Myocyte (in vitro differentiated cells): ENCODE data around the gene MS4A15. TPM values are rescaled to one million over a fixed set of nuclear protein-coding genes. Genes with fewer than 3 reads are reported as not detected.

Experiments used
- DNase-seq: peaks from one replicate; pipeline ENCODE4 v3.0.0-alpha.2; 2012; ENCODE audit warnings: low read depth
- total RNA-seq: library from RNA; depleted of rRNA; stranded (reverse); fragments of >200 nt; gene quantifications from 2 replicates; pipeline ENCODE4 v1.2.3, GENCODE V29; 2014

MS4A15 gene
- total RNA-seq, 1 donor from 2014 or later: not detected

DNA sequence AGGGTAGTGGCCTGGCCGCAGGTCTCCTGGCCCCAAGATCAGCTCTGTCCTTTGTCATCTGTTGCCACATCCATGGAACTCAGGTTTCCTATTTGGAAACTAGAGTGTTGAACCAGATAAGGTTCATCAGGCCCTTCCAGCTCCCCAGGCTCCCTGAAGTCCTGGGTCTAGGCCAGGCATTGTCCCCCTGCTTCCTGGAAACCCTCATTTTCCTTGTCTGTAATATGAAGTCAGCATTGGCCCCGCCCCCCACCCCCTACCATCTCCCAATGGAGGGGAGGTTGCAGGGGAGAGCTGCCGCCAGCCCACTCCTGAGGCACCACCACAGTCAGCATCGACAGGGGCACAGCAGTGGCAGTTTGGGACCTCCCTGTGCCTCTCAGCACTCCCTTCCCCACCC, 19.5 kb downstream of the MS4A15 start:
- no peak for DNase-seq

DNA sequence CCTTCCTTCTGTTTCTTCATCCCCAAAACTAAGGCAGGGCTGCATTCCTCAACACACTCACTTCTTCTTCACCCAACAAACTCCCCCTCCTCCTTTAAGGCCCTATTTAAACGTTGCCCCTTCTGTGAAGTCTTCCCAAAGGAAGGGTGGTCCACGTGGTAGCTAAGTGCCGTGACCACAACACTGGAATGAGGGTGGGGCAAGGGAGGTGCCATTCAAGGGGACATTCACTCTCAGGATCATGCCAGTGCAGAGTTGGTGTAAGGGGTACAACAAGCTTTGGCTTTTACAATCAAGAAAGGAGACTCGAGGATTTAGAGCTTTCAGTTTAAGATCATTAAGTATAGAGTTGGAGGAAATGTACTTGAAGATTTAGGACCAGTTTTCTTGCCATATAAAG, 20.4 kb downstream of the MS4A15 start:
- peak; percentile 10 for DNase-seq

DNA sequence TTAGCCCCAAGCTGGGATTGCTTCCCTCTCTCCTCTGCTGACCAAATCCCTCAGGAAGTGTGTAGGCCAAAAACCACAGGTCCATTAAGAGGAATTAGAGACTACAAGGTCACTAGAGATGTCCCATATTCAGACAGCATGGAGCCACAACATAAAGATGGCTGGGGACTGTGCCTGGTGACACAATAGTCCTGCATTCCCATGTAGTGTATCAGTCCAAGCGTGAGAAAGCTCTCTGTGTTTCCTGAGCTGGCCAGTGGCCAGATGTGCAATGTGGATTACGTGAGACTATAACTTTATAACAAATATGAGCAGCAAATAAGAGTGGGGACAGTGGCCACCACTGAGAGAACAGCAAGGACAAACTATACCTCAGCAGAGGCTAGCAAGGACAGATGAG, 20.9 kb downstream of the MS4A15 start:
- DNase-seq: peak; percentile 63

DNA sequence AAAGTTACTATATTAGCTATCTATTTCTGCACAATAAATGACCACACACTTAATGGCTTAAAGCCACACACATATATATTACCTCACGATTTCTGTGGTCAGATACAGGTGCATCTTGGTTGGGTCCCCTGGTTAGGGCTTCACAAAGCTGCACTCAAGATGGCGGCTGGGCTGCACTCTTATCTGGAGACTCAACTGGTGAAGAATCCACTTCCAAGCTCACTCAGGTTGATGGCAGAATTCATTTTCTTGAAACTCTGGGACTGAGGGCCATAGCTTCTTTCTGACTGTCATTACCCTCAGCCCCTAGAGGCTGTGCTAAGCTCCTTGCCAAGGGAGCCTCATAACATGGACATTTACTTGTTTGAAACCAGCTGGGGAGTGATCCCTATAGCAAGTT, 23.4 kb downstream of the MS4A15 start:
- DNase-seq: no peak

DNA sequence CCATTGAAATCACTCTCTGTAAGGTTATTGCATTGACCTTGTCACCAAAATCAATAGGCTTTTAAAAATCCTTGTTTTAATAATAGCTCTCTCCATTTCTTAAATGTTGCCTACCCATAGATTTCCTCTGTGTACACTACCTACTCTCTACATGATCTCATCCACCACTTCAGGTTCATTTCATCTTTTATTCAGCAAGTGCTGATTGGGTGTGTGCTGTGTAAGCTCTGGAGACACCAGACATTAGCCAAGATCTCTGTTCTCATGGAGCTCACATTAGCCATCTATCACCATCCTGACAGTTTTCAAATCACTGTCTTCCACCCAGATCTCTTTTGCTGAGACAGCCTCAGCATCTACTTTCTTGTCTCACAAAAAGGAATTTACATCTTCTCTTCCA, 24.1 kb downstream of the MS4A15 start:
- DNase-seq: no peak

DNA sequence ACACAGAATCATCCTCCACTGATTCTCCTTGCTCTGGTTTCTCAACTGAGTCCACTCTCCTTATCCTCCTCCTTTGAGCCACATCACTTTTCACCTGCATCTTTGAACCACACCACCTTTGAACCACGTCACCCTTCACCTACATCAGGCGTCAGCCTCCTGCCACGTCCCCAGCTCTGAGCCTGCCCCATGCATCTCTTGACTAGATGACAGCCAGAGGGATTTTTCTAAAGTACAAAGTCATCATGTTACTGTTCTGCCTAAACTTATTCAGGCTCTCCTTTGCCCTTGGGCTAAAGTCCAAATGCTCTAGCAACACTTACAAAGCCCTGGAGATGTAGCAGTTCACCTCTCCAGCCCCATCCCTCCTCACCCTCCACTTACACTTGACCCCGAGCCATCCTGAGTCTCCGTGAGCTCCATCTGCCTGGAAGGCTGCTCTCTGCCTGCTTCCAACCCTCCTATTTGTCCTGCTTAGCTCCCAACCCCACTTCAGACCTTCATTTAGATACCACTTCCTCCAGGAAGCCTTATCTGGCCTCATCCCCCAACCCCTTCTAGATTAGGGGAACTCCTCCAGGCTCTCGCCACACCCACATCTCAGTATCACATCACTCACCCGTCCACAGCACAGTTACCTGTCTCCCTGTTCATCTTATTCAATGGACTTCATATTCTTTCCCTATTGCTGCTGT, 24.8 kb downstream of the MS4A15 start:
- DNase-seq: no peak

DNA sequence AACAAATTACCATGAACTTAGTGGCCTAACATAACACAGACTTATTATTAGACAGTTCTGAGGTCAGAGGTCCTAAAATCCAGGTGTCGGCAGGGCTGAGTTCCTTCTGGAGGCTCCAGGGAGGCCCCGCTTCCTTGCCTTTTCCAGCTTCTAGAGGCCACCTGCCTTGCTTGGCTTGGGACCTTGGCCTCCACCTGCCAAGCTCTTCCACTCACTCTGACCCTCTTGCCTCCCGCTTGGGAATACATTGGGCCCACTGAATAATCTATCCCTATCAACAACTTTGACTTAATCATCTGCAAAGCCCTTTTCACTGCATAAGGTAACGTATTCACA, 25.3 kb downstream of the MS4A15 start:
- no peak for DNase-seq

DNA sequence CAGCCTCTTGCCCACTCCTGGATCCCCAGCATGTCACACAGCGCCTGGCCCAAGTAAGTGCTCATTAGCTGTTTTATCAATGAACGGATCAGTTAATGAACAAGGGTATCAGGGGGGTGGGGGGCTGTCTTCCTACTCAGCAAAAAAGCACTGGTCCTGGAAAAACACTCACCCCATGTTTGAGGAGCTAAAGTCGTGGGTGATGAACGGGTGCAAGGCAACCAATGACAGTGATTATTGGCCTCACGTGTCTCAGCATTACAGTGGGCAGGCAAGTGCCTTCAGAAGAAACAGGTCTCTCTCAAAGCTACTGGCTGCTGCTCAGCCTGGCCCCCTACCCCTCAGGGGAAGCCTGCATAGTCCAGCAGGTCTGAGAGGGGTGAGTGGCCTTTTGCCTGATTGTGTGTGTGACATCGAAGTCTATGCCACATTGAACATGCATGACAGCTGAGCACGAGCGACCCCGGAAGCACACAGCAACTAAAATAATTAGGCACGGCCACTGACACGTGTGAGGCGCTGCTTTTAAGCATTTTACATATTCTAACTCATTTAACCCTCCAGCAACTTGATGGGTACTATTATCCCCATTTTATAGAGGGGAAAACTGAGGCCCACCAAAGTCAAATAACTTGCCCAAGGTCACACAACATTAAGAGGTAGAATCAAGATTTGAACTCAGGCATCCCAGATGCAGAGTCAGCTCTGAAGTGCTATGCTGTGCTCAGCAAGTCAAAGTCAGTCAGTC, 25.9 kb downstream of the MS4A15 start:
- no peak for DNase-seq

DNA sequence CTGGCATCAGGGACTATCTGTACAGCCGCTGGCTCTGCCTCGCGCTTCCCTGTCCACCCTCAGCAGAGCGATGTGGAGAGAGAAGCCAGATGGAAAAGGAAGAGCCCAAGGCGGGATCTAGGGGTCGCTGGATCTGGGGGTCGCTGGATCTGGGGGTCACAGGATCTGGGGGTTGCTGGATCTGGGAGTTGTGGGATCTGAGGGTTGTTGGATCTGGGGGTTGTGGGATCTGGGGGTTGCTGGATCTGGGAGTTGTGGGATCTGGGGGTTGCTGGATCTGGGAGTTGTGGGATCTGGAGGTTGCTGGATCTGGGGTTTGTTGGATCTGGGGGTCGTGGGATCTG, 26.4 kb downstream of the MS4A15 start:
- DNase-seq: no peak

DNA sequence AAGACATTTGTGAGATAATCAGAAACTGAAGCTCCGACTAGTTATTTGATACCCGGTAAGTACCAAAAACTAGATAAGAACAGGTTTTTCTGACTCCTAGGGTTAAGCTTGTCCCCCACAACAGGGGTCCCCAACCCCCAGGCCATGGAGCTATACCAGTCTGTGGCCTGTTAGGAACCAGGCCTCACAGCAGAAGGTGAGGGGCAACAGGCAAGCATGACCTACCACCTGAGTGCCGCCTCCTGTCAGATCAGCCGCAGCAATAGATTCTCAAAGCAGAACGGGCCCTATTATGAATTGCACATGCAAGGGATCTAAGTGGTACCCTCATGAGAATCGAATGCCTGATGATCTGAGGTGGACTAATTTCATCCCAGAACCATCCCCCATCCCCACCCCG, 27.2 kb downstream of the MS4A15 start:
- no peak for DNase-seq

DNA sequence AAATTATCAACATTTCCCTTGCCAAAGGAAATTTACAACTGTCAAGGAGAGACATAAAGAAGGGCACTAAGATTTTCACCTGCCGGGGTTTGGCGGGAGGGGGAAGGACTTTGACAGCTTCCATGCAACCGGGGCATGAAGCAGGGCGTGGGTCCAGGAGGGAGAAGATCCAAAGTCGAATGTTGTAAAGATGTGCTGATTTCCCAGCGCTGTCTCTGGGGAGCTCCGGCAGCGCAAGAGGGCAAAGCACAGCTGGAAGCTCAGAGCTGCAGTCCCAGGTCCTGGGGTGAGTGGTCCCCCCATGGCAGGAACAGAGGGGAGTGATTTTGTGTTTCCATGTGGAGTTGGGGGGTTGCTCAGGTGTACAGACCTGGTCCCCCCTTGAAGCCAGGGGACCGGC, 28.5 kb downstream of the MS4A15 start, which contains the start of gene MS4A10:
Gene MS4A10, plus strand, starts transcription at position 198 of the 400 bp plus-strand sequence. CDS start 5,003 bp downstream, outside the sequence.
- no peak for DNase-seq

DNA sequence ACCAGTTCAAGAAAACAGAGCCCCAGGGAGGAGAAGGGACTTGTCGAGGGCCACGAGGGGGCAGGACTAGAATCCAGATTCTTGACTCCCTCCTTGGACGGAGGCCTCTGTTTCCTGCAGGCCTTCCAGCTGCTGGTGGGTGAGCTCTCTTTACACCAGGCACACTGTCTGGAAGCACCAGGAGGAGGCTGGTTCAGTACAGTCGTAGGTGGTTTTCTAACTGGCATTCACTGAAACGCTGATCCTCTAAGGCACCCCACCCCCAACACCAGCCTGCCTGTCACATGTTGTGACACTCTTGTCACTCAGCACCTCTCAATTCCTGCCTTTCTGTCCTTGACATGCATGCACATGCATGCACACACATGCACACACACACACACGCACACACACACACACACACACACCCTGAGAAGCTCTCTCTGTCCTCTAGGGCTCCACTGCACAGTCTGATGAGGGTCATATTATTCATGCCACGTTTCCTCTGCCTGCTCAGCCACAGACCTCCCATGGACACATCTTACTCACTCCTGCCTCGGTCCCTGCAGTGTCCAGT, 29.2 kb downstream of the MS4A15 start:
- DNase-seq: peak; percentile 27

DNA sequence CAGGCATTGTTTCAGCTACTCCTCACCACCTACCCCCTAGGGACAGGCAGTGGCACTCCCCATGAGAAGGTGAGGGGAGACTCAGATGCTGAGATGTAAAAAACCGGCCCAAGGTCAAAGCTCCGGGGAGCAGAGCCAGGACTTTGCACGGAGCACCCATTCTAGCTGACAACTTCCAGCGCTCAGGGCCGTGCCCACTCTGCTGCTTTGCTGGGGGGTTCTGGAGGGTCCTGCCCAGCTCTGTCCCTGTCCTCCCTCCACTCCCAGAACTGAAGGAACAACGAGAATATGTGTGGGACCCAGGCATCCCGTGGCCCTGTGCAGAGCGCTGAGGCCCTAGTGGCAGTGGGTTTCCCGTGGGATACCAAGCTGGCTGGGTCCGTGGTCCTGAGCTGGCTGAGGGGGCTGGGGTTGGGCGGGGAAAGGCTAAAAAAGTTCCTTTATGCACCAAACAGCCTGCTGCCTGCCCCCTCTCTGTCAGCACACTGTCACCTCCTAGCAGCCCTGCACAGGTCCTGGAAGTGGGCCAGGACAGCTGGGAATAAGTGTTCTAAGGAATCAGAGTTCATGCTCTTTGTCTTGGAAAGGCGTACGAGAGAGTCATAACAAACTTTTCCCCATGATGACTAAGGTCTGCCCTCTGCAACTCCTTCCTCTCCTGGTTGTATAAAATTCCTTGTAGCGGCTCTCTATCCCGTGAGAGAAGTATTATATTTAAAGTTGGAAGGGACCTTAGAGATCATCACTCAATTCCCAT, 30.3 kb downstream of the MS4A15 start:
- DNase-seq: peak; percentile 93

DNA sequence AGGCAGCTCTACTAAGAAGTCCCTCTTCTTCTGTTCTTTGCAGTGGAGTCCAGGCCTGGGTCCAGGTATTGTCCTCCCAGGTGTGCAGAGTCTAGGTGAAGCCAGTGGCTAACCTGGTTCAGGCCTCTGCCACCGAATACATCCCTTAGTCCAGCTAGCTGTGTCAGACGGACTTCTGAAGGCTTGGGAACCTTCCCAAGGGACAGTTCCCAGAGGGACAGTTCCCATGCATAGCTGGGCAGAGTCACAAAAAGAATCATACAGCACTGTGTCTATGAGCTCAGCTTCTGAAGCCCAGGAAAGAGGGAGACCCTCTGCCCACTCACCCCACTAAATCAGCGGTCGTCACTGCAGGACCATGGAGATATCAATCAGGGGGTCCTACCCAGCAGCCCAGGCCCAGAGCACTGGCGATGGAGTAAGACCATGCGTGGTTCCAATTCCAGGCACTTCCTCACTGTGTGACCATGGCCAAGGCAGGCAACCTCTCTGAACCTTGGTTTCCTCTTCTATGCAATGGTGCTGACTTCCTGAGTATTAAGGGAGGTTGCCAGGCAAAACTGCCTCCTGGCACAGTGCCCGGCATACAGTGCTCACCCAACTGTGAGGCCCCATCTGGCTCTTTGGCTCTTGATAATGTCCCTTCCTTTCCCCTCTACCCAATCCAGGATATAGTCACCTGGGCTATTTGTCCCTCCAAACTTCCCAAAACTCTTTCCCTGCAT, 31.9 kb downstream of the MS4A15 start:
- DNase-seq: no peak

DNA sequence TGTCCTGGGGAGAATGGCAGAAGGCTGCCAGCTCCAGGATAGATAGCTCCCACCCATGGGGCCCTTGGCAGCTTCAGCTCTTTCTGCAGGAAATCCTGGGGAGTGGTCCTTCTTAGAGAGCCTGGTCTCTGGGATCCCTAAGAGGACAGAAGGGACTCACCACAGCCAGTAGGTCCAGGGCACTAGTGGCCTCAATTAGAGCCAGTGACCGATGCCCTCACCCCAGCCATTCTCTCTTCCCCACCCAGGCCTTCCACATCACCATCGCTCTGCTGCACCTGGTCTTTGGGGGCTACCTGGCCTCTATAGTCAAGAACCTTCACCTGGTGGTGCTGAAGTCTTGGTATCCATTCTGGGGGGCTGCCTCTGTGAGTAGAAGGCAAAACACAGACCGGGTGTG, 34.1 kb downstream of the MS4A15 start:
- no peak for DNase-seq

DNA sequence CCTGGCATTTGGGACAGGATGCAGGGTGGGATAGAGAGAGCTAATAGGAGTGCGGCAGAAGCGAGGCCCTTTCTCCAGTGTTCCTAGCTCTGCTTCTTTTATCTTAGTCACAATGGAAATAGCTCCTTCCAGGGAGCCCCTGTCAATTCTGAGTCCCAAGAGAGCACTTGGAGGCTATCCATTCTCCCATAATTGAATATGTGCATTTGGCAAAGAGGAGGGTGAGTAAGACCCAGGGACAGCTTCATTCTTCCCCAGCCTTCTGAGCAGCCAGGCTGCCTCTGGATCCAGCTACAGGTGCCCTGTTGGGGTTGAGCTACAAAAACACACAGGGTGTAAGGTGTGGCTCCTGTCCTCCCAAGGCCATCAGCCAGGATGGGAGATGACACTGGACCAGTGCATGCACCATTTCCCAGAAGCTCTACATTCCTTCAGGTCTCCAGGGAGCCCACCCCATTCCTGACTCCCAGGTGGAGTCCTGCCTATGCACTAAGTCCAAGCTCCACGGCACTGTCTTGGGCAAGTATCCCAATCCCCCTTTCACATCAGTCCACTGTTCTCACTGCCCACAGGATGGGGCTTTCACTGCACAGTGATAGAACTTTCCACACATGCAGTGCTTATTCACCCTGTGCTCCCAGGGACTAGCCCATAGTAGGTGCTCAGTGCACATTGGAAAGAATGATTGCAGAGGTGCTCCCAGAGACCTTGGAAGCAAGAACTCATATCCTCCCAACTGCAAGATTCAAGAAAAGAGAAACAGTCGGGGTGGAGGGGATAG, 34.7 kb downstream of the MS4A15 start:
- DNase-seq: no peak

DNA sequence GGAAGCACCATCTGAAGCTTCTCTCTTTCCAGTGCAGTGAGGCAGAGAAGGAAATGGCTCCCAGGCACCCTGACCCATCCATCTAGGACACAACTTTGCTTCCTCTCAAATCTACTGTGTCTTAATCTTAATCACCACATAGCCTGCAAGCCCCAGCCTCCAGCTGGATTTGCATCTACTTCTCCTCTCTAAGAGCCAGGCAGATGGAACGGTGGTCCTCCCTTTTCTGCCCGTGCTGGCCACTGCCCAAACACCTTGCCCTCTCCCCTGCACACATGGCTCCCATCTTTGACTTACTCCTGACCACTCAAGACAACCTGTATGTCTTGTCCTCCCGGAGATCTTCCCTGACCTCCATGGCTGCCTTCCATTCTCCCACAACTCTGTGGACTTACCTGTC, 35.9 kb downstream of the MS4A15 start:
- no peak for DNase-seq

DNA sequence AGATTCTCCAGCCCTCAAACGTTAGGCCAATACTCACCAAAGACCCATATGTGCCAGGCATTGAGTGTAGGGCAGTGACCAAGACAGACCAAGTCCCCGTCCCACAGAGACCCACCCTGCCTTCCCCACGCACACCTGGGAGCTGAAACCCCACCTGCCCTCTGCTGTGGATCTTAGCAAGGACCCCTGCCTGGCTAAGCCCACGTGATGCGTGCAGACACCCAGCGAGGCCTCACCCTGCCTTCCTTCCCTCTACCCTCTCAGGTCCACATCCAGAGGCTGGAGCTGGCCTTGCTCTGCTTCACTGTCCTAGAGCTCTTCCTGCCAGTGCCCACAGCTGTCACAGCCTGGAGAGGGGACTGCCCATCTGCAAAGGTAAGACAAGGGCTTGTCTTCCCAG, 38.6 kb downstream of the MS4A15 start:
- no peak for DNase-seq

DNA sequence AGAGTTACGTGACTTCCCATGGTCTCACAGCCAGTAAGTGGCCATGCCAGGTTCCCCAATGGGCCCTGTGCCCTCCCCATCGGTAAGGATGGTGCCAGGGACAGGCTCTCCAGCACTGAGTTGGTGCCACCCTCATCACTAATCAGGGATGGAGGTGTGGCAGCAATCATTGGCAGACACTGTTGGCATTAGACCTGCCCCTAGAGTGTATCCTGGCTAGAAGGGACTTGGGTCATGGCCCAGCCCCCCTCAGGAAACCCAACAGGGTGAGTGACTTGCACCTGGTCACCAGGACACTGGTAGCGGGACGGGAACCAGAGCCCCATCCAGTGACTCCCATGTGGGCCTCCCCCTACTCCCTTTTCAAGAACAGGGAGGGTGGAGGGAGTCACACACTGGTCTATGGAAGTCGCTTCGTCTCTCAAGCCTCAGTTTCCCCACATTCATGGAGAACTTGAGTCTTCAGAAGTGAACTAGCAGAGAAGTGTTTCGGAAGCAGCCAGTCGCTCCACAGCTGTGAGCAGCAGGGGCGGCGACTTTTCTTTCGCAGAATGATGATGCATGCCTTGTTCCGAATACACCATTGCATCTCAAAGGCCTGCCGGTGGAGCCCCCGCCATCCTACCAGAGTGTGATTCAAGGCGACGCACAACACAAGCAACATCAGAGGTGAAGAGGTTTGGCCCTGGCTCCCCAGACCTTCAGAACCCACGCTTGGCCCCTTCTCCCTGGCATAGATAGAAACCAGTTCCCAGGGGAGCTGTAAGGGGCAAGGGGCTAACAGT, 41.4 kb downstream of the MS4A15 start:
- DNase-seq: no peak

DNA sequence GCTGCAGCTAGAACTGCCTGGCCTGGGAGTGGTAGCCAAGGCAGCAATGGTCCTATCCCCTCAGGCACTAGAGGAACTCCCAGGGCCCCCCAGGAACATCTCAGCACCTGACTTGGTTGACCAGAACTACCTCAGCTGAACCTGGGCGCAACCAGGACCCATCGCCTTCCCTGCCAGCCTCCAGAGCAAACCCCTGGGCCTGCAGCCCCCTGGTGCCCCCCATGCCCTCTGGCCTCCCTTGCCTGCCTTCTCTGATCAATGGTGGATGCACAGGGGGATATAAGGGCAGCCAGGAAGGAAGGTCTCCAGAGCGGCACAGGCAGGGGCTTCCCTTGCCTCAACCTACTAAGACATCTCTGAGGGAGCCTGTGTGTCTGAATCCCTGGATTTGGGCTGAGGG, 42.0 kb downstream of the MS4A15 start:
- no peak for DNase-seq
